Posterior cingulate gyrus (tissue), 11 donors: Measurements from ENCODE around the gene SORL1-AS1.

Source experiments
- DNase-seq, 10 donors: peaks; one replicate each; pipeline versions ENCODE4 v3.0.0 to v3.0.0-alpha.2; 2020 to 2021; ENCODE audit warnings: mixed read lengths in 3 of 10
- intact Hi-C: fragments of 100-400 bp; cut with DNase I; formaldehyde crosslinking; loops from one replicate; pipeline ENCODE4 v1.15.1; 2023

SORL1-AS1 gene

DNA sequence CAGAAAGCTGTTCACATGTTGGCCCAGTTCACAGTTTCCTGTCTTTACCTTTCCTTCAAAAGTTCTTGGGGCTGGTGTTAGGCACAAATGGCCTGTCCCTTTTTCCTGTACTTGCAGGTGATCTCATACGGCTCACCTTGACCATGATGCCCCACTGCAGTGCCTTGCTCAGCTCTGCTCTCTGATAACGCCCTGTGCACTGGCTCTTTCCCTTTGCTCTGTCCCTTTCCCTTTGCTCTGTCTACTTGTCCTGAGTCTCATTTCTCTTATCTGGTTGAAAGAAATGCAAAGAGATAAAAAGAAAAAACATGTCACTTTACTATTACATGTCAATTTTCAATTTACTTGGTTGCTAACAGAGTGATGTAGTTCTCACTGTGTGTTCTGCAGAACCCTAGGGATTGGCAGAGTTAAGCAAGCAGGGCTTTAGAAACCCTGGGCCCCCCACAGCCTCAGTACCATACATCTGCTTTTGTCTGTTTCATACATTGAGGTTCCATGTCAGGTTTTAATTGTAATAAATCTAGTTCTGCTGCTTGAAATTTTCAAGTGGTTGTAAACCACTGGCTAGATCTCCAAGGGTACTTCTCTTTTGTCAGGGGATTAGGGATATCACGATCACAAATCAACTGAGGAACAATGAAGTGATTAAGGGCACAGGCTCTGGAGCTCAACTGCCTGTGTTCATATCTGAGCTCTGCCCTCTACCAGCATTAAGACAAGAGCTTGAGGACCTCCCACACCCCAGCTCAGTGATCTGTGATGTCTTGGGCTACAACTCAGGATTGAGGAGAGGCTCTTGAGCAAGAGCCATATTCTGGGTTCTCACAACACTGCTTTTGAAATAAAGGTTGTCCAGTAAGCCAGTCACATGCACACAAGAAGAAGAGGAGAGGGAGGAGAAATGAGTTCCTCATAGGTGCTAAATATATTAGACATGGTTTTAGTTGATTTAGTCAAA, 16.9 kb downstream of the SORL1-AS1 start:
- intact Hi-C loops: no loop called here
- DNase-seq: no peak

GRCh38 chr11:121435132-121435531, 17.6 kb downstream of the SORL1-AS1 start:
- intact Hi-C loops: no loop called here
- peak in 2 of 10 donors; percentile 42 to 87 for DNase-seq

DNA sequence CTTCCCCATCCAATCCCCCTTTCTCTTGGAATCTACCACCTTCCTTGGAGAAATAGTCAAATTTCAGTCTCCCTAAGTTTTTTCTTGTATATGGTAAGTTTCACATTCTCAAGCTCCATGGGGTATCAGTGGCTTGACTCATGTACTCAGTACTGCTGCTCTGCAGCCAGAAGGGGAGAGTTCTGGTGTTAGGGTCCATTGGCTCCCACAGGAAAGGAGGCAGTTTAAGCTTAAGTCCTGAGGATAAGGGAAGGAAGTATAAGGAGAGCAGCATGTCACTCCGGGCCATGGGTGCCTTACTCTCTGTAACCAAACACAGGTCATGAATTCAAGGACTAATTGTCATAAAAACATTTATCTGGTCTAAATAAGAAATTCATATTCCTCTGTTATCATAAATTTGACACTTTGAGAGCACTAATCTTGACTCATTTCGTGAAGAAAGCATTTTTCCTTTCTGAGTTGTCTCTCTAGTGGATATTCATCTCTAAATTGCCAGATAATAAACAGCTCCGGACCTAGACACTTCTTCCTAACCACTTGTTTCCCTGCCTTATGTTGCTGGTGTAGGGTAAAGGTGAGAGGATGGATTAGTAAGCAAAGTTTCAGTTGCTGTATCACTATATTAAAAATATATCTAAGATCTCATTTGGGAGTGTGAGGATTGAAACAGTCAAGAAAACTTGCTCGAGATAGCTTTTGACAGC, 20.8 kb downstream of the SORL1-AS1 start:
- intact Hi-C loops: no loop called here
- no peak for DNase-seq

DNA sequence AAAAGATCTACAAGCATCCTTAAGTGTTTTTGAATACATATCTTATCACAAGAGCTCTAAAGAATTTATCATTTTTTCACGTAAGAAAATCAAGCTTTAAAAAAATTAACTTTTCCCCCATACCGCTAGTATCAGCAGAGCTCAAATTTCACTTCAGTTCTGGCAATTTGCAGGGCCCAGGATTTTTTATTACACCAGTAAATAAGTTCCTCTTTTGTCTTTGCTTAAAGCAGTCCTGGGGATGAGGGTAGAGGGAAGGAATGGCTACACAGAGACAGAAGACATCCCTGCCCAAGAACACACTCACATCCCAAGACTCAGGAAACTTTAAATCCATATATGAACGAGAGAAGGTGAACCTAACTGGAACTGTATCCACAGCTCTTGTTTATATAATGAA, 23.2 kb downstream of the SORL1-AS1 start:
- intact Hi-C loops: no loop called here
- DNase-seq: no peak

DNA sequence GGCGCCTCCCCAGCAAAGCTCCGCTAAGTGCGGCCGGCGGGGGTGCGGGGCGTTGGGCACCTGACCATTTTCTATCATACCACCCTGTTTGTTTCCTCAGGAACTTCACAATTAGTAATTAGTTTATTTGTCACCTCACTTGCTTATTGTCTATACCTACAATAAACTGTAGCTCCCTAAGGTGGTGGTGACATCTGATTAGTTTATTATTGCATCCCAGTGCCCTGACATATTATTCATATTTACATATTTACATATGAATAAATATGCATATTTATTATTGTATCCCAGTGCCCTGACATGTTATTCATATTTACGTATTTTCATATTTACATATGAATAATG, 25.4 kb downstream of the SORL1-AS1 start:
- intact Hi-C loops: no loop called here
- no peak for DNase-seq

DNA sequence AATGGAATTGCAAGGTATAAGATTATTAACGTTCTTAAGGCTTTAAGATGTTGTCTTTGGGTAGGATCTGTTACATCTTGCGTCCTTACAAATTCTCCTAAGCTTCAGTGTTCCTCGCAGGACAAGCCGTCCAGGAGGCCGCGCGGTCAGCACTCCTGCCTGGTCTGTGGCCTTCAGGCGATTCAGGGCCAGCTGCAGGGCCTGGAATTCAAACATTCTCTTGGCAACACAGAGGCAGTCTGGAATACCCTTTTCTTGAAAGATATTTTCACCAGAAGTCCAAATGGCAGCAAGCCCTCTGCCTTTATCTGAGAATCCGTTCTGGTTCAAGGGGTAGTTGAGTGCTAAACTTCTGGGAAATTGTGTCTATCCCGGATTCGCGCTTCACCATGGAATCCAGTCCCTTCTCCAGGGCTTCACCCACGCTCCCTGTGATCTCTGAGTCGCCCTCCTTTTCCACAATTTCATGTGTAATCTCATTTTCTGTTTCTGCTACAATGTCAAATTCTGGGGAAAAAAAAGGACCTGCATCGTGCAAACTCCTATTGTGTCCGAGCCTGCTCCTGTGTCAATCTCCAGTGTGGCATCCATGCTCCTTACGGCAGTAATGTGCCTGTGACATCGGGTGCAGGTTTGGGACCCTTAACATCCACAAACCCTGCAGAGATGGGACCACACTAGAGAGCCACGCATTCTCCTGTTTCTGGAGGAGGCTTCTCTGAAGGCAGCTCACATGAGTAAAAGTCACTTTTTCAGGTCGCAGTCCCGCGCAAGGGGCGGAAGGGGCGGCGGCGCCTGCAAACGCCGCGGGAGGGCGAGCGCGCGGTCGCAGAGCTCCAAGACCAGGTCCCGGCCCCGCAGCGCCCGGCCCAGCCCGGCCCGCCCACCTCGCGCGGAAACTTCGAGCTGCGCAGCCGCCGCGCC, 26.0 kb downstream of the SORL1-AS1 start:
- peak in 8 of 10 donors; percentile 18 to 90 (median 58) for DNase-seq
- intact Hi-C loops: no loop called here

- intact Hi-C loops: no loop called here
- DNase-seq: no peak
Observed at GRCh38 chr11:121425828-121426227, 26.9 kb downstream of the SORL1-AS1 start.

DNA sequence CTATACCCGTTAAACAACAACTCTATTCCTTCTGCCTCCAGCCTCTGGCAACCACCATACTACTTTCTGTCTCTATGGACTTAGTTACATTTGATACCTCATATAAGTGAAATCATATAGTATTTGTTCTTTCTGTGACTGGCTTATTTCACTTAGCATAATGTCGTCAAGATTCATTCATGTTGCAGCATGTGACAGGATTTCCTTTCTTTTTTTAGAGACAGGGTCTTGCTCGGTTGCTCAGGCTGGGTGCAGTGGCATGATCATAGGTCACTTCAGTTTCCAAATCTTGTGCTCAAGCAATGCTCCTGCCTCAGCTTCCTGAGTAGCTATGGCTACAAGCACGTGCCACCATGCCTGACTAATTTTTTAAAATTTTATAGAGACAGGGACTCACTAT, 30.1 kb downstream of the SORL1-AS1 start:
- intact Hi-C loops: no loop called here

GRCh38 chr11:121421149-121421901, 31.4 kb downstream of the SORL1-AS1 start:
- intact Hi-C loops: no loop called here
- DNase-seq: no peak

More for the DNA sequence above, 30.1 kb downstream of the SORL1-AS1 start:
- DNase-seq: no peak

- intact Hi-C loops: no loop called here
- no peak for DNase-seq
Observed at GRCh38 chr11:121420398-121420797, 32.4 kb downstream of the SORL1-AS1 start.

DNA sequence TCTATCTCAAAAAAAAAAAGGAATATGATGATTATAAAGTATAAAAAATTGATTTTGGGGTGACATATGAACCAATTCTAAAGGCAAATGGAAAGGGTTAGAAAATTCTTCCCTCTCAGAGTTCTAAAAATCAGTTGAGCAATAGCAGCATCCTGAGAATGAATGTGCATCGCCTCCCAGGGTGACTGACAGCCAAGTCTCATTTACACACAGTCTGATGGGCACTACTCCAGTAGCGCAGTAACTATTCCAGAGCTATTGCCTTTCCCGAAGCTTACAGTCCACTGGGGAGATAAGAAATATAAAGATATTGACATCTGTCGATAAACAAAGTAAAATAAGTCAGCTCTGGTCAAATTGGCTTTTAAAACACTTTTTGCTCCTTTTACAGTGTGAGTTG, 32.9 kb downstream of the SORL1-AS1 start:
- DNase-seq: no peak
- intact Hi-C loops: no loop called here

DNA sequence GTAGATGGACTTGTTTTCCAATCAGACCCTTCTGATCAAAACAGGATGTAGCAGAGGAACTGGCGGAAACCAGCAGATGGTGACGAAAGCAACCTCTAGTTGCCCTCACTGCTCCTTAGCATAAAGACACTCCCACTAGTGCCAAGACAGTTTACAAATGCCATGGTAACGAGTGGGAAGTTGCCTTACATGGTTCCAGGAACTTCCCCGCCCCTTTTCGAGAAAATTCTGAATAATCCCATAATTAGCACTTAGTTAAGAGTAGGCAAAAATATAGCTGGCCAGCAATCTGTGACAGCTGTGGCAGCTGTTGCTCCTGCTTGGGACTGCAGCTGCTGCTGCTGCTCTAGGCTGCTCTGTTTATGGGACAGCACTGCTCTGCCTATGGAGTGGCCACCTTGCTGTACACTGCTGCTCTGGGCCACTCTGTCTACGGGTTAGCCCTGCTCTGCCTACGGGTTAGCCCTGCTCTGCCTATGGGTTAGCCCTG, 34.1 kb downstream of the SORL1-AS1 start:
- intact Hi-C loops: no loop called here
- DNase-seq: no peak

- intact Hi-C loops: no loop called here
- DNase-seq: no peak
Observed at GRCh38 chr11:121417607-121418006, 35.2 kb downstream of the SORL1-AS1 start.

GRCh38 chr11:121417055-121417551, 35.7 kb downstream of the SORL1-AS1 start:
- peak in 9 of 10 donors; percentile 36 to 91 (median 47) for DNase-seq
- intact Hi-C loops: no loop called here

- DNase-seq: no peak
- intact Hi-C loops: no loop called here
Observed at GRCh38 chr11:121415856-121416255, 36.9 kb downstream of the SORL1-AS1 start.

GRCh38 chr11:121414141-121414913, 38.4 kb downstream of the SORL1-AS1 start:
- DNase-seq: no peak
- intact Hi-C loops: no loop called here

DNA sequence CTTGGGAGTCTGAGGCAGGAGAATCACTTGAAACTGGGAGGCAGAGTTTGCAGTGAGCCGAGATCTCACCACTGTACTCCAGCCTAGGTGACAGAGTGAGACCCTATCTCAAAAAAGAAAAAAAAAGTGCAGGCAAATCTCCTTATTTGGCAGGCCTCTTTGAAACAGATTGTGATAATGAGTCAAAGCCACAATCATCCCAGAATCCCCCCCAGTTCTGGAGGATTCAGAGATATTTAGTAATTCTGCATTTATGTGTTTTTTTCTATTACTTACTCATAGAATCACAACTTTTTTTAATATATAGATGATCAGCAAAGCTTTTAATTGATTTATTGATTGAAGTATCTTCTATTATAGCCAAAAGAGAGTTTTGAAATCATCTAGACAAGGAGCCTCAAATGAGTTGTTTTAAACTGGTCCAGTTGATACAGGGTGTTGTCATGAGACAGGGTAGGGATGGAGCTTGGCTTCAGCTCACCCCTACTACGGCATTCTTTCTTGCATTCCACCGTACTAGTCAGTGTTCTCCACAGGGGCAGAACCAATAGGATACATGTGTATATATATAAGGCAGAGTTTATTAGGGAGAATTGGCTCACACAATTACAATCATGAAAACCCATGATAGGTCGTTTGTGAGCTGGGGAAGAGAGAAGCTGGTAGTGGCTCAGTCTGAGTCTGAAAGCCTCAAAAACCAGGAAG, 39.9 kb downstream of the SORL1-AS1 start:
- intact Hi-C loops: no loop called here
- DNase-seq: no peak

DNA sequence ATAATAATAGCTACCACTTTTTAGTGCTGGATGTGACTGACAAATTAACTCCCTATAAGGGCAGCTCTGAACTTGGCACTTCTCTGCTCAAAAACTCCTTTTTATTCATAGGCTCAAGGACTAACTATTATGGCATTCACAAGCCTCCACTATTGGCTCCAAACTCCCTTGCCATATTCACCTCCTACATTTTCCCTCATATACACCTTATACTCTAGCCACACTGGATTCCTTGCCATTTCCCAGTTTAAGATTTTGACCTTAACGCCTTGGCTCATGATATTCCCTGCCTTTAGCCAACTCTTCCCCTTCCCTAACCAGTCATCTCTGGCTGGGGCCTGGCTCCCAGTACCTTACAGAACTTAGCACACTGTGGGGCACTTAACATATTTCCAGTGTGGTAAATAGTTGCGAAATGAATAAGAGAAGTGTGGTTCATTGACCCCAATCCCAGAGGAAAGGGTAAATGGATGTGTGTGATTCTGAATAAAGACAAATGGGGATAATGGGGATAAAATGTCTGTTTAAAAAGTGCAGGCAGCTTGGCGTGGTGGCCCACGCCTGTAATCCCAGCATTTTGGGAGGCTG, 40.7 kb downstream of the SORL1-AS1 start:
- intact Hi-C loops: no loop called here
- DNase-seq: no peak
